Activated CD8-positive, alpha-beta memory T cell treated with anti-CD3 and anti-CD28 coated beads, Interleukin-2, amount 50 U/mL, for 4 hours (primary cell): ENCODE data around the gene ELAC2.

ENCODE experiments used
- DNase-seq: peaks from one replicate; pipeline ENCODE4 v3.0.0-alpha.2; 2020

The ELAC2 gene

GRCh38 chr17:13017655-13018459 lies at the start of gene ELAC2:
Gene ELAC2 (minus strand): TSS chr17:13018027. CDS start chr17:13017947, 80 bp downstream.
- DNase-seq = peak; percentile 96

- no peak for DNase-seq
Observed at GRCh38 chr17:13065032-13065431, 47.2 kb upstream of the ELAC2 start.

GRCh38 chr17:13055131-13055530 lies 37.3 kb upstream of the ELAC2 start:
- DNase-seq = no peak

GRCh38 chr17:13054666-13055065 lies 36.8 kb upstream of the ELAC2 start:
- no peak for DNase-seq

GRCh38 chr17:13051915-13052314 lies 34.1 kb upstream of the ELAC2 start:
- no peak for DNase-seq

GRCh38 chr17:13047011-13047606 lies 29.3 kb upstream of the ELAC2 start:
- no peak for DNase-seq

- DNase-seq = no peak
Observed at GRCh38 chr17:13046361-13046760, 28.5 kb upstream of the ELAC2 start.

GRCh38 chr17:13044572-13045065 lies 26.8 kb upstream of the ELAC2 start:
- DNase-seq = no peak

- no peak for DNase-seq
Observed at GRCh38 chr17:13038931-13039665, 21.3 kb upstream of the ELAC2 start.

- DNase-seq = no peak
Observed at GRCh38 chr17:13036751-13037150, 18.9 kb upstream of the ELAC2 start.

GRCh38 chr17:13035420-13035819 lies 17.6 kb upstream of the ELAC2 start:
- no peak for DNase-seq

- DNase-seq = peak; percentile 39
Observed at GRCh38 chr17:13031718-13032350, 14.0 kb upstream of the ELAC2 start.

- DNase-seq = peak; percentile 44
Observed at GRCh38 chr17:13030459-13031300, 12.9 kb upstream of the ELAC2 start.

GRCh38 chr17:13030056-13030455 lies 12.2 kb upstream of the ELAC2 start:
- DNase-seq = no peak

GRCh38 chr17:13029340-13029739 lies 11.5 kb upstream of the ELAC2 start:
- no peak for DNase-seq

GRCh38 chr17:13027246-13027645 lies 9.4 kb upstream of the ELAC2 start:
- DNase-seq = no peak

GRCh38 chr17:13025687-13026086 lies 7.9 kb upstream of the ELAC2 start:
- DNase-seq = no peak

- DNase-seq = no peak
Observed at GRCh38 chr17:13025258-13025627, 7.4 kb upstream of the ELAC2 start.

GRCh38 chr17:13024526-13025257 lies 6.9 kb upstream of the ELAC2 start:
- peak; percentile 64 for DNase-seq

- DNase-seq = no peak
Observed at GRCh38 chr17:13024016-13024415, 6.2 kb upstream of the ELAC2 start.

GRCh38 chr17:13016881-13017654 lies 759 bp downstream of the ELAC2 start:
- no peak for DNase-seq
